GM12875 (cell line): ENCODE results near the gene SQSTM1.

Experiments
- H3K4me3 ChIP-seq: one replicate; pipeline ENCODE4 v1.5.1; 2011; ENCODE audit warnings: low read depth, low read length, control low read depth
- TF ChIP-seq, protein P1 (sequence below): IDR thresholded peaks from 2 replicates; pipeline ENCODE4 v1.5.1; 2011; ENCODE audit warnings: low read depth, mild to moderate bottlenecking, control low read depth, inconsistent platforms, low read length, moderate library complexity, borderline replicate concordance; ENCODE audit not compliant: insufficient read depth

The SQSTM1 gene

DNA sequence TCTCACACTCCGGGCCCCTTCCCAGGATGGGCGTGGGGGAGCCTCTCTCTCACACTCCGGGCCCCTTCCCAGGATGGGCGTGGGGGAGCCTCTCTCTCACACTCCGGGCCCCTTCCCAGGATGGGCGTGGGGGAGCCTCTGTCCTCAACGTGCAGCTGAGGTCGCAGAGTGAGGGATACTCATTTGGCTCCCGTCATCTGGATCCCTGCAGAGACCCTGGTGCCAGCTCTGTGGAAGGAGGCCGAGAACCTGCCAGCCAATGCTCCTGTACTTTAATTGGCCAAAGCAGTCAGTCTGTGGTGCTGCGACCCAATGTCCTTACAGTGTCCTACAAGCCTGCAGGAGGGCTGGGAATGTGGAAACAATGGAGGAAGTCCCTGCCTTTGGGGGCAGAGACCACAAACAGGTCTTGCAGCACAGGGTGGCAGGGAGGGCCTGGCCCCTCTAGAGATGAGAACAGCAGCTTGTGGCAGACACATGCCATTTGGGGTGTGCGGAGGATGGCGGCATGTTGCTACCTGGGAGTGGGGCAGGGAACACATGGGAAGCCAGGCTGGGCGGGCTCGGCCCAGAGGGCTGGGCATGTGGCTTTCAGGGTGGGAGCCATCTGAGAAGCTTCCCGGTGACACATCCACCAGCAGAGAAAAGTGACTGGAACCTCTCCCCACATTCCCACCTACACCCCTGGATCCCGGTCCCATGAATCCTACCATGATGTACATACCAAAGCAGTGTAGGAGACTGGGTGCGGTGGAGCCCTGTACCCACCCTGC is 51.5 kb downstream of the SQSTM1 start:
- TF ChIP-seq, protein P1, sequence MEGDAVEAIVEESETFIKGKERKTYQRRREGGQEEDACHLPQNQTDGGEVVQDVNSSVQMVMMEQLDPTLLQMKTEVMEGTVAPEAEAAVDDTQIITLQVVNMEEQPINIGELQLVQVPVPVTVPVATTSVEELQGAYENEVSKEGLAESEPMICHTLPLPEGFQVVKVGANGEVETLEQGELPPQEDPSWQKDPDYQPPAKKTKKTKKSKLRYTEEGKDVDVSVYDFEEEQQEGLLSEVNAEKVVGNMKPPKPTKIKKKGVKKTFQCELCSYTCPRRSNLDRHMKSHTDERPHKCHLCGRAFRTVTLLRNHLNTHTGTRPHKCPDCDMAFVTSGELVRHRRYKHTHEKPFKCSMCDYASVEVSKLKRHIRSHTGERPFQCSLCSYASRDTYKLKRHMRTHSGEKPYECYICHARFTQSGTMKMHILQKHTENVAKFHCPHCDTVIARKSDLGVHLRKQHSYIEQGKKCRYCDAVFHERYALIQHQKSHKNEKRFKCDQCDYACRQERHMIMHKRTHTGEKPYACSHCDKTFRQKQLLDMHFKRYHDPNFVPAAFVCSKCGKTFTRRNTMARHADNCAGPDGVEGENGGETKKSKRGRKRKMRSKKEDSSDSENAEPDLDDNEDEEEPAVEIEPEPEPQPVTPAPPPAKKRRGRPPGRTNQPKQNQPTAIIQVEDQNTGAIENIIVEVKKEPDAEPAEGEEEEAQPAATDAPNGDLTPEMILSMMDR = no peak
- H3K4me3 ChIP-seq = no peak overlapping the region

DNA sequence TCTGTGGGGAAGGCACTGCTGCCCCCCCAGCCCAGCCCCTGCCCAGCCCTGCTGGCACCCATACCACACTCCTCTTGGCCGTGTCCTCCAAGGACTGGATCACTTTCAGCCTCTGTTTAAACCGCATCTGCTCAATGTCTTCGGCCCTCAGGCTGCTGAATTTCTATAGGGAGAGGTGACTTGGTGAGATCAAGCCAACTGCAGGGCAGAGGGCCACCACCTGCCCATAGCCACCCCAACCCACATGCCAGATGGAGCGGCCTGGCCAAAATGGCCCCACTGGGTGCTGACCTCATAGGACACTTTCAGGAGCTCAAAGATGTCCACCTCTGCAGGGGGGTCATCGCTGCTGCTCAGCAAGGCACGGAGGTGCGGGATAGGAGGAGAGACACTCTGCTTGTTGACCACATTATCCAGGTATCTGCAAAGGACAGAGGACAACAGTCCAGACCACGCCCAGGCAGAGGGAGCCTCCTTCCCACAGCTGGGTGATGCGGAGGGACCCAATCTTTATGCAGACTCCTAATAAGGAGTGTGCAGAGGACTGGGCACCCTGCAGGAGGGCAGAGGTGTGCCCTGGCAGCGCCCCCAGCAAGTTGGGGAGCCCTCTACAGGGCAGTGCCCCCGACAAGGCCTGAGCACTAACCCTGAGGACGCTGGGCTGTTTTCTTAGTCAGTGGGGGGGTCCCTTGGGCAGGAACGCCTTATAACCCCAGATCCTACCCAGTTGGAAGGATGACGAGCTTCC is 52.3 kb downstream of the SQSTM1 start:
- TF ChIP-seq, protein P1 = no peak

DNA sequence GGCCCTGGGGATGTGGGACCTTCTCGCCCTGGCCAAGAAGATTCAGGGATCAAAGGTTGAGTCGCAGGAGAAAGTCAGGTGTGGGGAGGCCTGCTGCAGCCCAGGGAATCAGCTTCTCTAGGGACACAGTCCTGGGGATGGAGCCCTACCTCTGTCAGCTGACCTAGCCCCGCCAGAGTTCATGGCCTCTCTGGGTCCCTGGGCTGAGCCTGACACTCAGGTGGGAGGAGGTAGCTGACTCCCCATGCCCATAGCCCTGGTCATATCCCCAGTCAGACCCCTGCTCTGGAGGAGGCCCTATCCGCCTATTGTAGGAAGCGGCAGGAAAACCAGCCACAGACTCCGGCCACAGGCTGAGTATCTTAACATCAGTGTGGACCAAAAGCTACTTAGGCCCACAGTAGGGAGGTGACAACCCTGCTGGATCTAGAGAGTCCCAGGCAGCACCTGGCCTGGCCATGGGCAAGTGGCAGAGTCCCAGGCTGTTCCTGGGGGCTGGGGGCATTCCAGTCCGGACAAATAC is 52.9 kb downstream of the SQSTM1 start:
- H3K4me3 ChIP-seq = no peak overlapping the region
- TF ChIP-seq, protein P1 = no peak

More for the DNA sequence above, 52.3 kb downstream of the SQSTM1 start:
- no peak overlapping the region for H3K4me3 ChIP-seq

DNA sequence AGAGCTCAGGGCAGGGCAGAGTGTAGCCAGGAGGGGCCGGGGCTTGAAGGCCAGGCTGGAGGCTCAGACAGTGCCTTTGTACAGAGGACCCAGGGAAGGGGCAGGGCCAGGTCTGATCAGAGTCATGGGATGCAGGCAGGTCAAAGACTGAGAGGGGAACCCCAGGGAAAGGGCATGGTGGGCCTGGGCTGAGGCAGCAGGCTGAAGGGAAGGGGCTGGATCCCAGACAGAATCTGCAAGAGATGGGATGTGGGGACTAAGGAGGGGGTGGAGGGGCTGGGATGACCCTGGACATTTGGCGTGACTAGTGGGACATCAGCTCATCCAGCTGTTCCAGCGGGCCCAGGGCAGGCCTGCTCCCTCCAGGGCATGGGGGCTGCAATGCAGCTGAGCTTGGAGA is 53.4 kb downstream of the SQSTM1 start:
- TF ChIP-seq, protein P1 = no peak
- no peak overlapping the region for H3K4me3 ChIP-seq

DNA sequence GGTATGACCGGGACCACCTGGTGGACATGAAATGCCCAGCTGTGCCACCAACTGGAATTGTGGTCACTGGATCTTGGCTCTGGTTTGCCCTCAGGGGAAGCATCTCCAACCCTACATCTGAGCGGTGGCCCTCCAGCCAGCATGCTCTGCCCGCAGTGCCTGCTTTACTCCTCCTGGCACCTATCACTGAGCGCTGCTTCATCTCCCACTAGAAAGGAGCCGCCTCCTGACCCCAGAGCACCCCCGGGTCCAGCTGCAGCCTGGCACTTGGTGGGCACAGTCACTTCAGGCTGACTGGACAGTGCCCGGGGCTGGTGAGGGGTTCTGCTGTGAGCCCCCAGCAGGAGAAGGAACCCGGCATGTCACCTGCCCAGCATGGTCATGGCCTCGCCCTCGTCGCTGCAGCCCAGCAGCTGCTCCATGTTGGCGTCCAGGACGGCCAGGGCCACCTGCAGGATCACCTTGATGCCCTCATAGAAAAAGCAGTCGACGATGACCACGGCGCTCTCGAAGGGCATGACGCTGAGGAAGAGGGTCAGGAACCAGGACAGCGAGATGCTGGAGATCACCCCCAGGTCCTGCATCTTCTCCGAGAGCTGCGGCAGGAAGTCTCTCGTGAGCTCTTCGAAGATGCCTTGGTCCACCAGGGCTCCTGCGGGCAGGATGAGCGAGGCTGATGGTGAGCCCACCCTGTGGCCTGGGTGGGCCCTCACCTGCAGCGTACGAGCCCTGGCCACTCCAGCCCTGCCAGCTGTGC is 54.0 kb downstream of the SQSTM1 start:
- TF ChIP-seq, protein P1 = no peak

DNA sequence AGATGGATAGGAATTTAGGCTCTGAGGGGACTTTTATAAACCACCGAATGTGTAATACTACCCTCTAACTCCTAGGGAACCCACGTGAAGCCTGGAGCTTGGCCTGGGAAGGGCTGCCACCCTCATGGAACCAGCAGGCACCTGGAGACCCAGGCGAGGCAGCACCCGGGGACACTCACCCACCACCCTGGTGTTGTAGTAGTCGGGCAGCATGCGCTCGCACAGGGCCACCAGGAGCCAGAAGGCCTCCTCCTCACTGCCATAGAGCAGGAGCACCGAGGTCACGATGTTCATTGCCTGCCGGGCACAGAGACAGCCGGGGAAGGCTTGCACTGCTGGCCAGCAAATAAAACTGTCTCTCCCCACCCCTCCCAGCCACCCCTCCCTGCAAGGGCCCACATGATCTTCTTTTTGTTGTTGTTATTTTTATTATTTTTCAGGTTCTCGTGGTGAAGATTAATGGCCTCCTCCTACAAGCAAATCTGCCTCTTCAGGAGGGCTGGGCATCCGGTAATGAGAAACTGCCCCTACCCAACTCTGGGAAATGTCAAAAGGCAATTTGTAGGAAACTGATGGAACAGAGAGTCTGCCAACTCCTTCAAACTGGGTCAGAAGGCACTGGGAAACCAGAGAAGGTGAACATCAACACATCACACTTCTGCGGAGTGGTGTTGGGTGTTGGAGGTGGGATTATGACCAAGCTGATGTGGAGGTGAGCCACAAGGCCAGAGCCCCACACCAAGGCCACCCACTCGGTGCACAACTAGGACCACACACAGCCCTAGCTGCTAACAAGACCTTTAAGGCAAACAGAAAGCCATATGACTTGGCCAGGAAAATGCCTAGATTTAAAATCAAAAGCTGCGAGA is 55.3 kb downstream of the SQSTM1 start:
- H3K4me3 ChIP-seq = no peak overlapping the region
- TF ChIP-seq, protein P1 = no peak

More for the DNA sequence above, 54.0 kb downstream of the SQSTM1 start:
- no peak overlapping the region for H3K4me3 ChIP-seq
